IPS DF 4.7 (cell line): ENCODE measurements around the gene KREMEN1.
"Not testable (repeated sequence)": the region's sequence is repeated elsewhere in the genome, so short reads cannot be mapped to it uniquely, and the experiment has no call there.

Experiments
- DNase-seq: peaks from one replicate; pipeline ENCODE4 v3.0.0-alpha.2; 2013; ENCODE audit warnings: low spot score; ENCODE audit errors: extremely low read depth

The KREMEN1 gene, protein sequence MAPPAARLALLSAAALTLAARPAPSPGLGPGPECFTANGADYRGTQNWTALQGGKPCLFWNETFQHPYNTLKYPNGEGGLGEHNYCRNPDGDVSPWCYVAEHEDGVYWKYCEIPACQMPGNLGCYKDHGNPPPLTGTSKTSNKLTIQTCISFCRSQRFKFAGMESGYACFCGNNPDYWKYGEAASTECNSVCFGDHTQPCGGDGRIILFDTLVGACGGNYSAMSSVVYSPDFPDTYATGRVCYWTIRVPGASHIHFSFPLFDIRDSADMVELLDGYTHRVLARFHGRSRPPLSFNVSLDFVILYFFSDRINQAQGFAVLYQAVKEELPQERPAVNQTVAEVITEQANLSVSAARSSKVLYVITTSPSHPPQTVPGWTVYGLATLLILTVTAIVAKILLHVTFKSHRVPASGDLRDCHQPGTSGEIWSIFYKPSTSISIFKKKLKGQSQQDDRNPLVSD

DNA sequence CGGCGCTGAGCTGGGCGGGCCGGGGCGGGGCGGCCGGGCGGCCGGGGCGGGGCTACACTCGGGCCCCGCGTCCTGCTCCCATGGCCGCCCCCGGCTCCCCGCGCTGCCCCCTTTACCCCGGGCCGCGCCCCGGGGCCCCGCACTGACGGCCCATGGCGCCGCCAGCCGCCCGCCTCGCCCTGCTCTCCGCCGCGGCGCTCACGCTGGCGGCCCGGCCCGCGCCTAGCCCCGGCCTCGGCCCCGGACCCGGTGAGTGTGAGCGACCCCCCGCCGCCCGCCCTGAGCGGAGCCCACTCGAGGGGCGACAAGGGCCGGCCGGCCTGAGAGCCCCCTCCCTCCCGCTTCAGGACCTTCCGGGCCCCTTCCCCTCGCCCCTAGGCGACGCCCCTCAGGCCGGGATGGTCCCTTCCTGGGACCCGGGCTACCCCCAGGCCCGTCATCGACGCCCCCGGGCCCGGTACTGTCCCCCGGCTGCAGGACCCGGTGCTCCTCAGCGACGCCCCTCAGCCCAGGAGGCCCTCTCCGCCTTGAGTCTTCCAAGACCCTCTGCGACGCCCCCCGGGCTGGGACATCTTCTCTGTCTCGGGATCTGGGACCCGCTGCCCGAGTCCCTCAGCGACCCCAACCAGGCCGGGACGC lies at the start of gene KREMEN1:
Gene KREMEN1 (plus strand): TSS at position 57 of the 639 bp plus-strand sequence. CDS start 96 bp downstream, at position 153.
- DNase-seq = no peak

DNA sequence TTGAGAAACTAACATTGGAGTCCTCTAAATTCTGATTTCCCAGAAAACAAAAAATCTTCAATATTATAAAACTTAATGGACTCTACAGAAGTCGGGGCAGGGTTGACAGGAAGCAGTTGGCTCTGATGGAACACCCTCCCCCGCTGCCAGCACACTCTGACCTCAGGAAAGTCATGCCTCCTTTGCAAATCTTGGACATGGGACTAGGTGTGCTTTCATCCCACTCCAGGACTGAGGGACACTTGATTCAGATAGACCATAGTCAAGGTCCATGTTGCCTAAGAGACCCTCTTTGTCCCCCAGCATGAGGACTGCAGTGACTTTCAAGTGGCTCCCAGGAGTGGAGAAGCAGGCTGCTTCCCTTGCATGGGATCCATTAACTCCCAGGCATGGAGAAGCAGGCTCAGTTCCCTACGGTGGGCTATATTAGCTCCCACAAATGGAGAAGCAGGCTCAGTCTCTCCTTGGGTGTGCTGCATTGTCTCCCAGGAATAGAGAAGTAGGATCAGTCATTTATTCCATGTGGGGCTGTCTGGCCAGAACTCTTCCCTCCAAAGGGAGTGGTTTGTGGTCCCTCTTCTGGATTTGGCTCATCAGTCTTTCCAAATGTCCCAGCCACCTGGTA lies 49.6 kb upstream of the KREMEN1 start:
- DNase-seq = no peak

DNA sequence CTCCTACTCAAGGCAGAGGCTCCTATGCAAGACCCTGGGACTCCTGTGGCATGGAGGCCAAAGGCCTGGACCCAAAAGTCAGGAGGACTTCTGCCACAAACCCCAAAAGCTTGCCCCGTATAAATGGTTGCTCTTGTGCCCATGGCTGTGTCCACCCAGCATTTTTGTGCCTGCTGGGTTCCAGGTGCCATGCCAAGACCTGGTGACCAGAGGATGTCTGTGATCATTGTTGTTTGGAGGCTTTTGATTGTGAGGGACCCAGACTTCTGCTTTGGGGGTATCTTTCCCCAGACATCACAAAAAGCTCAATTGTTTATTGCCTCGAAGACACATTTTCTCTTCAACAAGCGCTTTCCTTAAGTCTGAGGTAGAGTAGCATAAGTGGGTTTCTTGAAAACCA lies 46.3 kb upstream of the KREMEN1 start:
- no peak for DNase-seq

DNA sequence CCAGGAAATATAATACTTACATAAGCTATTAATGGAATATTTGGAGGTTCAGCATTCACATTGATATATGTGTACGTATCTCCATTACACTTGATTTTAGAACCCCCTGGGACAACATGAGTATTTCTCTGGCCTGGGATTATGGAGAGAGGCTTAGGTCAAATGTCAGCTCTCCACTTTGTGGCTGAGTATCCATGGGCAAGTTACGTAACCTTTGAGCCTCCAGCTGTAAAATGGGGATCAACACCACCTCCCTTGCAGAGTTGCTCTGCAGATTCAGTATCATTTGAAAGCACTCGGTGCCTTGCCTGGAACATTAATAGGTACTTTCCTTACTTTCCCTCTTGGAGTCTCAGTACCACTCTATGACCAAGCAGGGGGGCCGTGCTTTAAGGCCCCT lies 44.4 kb upstream of the KREMEN1 start:
- no peak for DNase-seq

DNA sequence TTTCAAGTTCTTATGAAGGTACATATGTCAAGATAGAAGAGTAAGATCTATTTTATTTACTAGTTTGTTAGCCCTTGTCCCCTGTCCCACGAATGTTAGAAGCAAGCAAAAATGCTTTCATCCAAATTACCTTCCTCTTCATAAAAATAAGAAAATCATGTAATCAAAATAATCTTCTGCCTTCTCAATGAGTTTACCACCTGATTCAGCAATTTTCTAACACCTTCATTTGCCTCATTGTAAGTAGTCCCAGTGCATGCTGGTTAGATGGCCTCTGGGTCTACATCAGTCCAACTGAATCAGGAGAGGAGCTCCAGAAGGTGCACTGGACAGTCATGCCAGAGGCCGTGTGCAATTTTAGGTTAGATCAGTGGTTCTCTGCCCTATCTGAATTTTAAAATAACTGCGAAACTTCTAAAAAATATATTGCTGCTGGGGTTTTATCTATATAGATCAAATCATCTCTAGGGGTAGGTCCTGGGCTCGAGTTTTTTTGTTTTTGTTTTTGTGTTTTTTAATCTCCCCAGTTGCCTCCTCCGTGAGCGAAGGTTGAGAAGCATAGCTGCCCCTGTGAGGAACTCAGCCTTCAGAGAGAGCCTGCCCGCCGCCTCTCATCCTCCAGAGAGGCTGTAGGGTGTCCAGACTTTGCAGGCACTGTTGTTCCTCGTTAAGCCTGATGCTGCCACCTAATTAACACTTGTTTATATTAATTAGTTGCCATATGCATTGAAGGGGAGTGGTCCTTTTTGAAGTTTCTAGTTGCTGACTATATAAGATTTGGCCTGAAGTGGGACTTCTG lies 43.4 kb upstream of the KREMEN1 start:
- DNase-seq = no peak

DNA sequence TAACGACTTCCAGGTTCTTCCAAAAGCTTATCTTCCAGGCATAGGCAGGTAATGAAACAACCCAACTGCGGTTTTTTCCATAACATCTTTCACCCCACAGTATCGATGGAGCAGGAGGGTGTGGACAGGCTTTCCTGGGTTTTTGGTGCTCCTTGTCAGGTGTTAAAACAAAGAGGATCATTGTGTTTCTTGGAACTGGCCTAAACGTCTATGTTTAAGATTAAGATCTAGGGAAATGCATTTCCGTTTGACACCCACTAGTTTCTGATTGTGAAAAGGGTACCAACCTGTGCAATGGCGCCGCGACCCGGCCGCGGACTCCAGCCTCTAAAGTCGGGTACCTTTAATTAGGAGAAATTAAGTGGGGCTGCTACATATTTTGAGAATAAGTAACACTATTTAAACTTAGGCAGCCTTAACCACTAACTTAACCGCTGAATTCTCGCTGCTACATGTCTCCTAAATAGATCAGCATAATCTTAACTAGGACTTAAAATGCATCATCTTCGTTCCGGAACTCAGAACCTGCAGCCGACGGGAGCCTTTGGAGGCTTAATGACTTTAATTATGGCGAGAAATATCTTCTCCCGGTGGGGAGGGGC lies 42.7 kb upstream of the KREMEN1 start:
- DNase-seq = no peak

DNA sequence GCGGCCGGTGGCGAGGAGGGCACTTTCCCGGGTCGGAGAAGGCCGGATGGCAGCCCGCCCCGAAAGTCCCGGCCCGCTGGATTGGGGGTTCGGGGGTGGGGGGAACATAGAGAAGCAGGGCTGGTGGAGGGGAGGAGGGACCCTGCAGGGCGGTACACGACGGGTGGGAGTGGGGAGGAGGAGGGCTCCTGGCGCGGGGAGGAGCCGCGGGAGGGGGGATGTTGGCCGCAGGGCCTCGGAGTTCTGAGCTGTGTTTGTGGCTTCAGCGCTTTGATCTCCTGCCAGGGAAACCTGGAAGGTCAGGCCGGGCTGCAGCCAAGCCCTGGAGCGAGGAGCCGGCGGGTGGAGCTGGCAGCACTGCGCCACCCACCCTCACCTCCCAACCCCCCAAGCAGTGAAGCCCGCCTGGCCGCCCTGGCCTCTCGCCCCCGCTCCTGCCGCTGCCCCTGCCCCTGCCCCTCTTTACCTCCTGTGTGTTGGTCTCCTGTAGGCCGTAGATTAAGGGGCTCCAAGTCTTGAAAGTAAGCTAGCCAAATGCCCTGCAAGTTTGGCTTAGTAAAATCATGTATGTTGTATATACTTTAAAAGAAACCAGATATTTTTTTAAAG lies 42.1 kb upstream of the KREMEN1 start:
- no peak for DNase-seq

DNA sequence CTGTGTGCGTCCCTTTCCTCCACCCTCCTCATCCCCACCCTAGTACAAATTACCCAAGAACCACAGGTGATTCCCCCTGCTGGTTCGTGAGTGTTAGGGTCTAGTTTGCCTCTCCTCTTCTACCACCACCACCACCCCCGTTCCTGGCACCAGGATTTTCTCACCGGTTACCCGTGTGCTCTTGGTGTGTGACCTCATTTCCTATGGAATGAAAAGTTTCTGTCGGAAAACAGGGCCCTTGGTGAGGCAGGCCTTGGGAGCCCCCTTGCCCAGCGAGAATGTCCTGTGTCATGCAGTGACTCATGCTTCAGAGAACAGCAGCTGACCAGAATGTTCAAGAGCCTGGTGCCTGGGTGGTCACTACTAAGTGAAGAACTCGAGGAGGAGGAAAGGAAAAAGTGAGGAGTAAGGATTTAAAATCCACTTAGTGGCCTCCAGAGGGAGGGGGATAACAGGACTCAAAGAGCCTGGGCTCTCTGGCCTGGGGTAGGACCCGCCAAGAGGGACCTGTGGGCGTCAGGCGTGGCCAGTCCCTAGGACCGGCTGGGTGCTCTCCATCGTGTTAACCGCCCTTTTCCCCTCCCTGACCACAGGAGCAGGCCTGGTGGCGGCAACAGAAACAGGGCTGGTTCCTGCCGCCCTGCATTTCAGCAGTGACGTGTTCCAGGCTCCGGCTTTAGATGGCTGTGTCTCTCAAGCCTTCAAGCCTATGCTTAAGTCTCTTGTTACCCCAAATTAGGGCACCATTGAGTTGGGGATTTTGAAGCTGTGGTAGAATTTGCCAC lies 41.4 kb upstream of the KREMEN1 start:
- no peak for DNase-seq

DNA sequence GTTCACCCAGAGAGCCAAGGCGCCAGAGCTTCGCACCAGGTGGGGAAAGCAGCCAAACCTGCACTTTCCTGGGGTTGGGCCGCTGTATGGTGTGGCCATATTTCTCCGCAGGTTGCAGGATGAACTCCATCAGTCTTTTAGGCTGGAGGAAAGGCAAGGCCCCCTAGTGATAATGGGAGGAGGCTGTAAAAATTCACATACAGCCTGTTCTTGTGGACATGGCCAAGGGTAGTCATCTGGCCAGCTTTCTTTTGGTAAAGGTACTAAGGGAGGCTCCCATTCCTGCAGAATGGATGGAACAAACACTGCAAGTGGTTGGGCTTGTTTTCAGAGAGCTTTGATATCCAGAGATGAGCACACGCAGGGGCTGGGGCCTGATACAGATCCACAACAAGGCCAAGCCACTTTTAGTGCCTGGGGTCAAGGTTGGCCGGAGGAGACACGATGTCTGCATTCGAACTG lies 40.8 kb upstream of the KREMEN1 start:
- no peak for DNase-seq

DNA sequence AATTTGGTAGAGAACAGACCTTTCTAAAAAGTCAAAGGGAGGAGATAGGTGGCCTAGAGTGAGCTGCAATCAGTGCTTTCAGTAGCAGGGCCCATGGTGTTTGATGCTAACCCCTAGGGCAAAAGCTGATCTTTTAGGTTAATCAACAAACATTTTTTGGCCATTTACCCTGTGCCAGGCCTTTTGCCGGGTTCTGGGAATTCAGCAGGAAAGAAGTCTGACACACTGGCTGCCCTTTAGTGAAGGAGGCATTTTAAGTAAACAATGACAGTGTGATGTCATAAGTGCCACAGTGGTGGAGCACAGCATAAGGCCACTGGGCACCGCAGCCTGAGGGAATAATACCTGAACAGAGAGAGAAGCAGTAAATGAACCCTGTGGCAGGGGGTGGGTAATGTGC lies 40.3 kb upstream of the KREMEN1 start:
- DNase-seq = no peak

DNA sequence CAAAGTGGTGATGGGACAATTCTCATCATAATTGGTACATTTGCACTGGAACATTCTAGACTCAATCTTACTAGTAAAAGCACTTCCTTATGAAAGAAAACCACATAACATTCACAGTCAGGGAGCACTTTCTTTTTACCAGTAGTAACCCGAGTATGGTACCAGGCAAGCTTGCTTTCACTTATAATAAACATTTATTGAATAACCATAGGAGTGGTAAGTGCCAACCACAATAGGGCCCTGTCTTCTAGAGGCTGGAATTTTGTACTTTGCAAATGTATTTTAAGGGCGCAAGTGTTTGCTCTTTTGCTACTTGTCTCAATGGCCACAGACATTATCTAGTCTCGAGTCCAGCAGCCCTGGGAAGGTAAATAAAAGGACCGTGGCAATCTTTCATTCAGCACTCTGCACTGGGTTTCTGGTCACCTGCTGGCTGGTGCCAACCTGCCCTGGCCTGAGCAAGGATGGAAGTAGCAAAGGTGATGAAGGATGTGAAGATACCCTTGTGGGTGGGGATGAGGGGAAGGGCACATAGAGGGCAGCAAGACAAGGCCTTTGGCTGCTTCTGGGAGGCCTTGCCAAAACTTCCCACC lies 35.4 kb upstream of the KREMEN1 start:
- DNase-seq = no peak

DNA sequence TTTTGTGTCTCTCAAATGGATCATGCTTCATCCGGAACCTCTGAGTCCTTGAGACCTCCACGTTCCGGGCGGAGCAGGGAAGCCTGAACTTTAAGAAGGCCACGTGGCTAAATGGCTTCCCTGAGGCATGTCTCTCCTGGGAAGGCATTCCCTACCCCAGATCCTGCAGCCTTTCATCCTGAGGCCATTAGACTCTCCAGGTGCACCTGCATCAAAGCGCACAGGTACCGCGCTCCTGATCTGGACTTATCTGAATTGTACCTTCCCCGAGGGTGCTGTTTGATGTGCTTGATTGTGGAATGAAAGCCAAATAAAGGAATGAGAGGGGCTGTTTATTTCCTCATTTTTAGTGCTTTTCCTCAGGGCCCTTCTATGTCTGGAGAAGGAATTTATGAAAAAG lies 33.7 kb upstream of the KREMEN1 start:
- no peak for DNase-seq

DNA sequence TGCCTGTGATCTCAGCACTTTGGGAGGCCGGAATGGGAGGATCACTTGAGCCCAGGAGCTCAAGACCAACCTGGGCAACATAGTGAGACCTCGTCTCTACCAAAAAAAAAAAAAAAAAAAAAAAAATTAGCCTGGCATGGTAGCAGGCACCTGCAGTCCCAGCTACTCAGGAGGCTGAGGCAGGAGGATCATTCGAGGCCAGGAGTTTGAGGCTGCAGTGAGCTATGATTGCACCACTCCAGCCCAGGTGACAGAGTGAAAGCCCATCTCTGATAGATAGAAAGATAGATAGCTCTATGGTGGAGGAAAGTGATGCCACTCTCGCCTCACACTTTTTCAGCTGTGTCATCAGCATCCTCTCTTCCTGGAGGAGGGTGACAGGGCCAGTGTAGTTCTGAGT lies 33.2 kb upstream of the KREMEN1 start:
- not testable (repeated sequence) for DNase-seq

DNA sequence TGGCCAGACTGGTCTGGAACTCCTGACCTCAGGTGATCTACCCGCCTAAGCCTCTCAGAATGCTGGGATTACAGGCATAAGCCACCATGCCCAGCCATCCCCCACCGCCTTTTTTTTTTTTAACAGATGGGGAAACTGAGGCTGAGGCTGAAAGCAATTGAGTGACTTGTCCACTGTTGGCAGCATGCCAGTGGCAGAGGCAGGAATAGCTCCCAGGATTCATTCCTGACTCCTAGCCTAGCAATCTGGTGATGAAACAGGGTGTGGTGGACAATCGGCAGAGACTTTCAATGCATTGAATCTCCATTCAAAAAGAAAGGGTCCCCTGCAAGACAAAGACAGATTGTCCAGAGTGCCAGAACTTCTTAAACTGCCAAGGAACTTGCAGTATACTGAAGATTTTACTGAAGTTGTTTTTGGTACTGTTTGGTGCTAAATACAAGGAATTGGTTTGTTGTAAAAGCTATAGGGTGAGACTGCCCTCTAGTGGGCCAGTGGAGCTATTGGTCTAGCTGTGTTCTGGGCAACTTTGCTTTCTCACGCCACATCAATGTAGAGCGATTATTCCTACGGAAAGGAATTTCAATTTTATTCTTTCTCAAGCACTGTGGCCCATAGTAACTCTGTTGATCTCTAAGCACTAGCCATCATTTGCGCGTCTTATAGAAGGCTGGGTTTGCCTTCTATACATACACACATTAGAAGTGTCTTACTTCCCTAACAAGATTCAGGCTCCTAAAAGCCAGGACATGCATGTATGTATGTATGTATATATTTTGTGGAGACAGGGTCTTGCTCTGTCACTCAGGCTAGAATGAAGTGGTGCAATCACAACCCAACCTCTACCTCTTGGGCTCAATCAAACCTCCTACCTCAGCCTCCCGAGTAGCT lies 32.2 kb upstream of the KREMEN1 start:
- DNase-seq = peak; percentile 66

DNA sequence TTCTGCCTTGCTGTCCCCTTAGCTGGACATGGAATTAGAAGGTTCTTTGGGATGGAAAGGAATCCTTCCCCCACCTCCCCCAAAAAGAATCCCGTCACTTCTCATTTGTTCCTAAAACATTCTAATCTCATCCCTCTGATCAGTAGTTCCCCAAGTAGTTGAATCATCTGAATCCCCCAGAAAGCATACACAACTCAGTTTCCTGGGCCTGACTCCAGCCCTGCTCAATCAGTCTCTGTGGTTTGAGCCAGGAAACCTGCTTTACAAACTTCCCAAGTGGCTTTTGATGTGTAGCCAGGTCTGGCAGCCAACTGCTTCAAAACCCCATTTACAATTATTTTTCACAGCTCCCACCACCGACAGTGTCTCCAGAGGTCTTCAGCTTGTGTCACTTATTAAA lies 31.4 kb upstream of the KREMEN1 start:
- DNase-seq = no peak

DNA sequence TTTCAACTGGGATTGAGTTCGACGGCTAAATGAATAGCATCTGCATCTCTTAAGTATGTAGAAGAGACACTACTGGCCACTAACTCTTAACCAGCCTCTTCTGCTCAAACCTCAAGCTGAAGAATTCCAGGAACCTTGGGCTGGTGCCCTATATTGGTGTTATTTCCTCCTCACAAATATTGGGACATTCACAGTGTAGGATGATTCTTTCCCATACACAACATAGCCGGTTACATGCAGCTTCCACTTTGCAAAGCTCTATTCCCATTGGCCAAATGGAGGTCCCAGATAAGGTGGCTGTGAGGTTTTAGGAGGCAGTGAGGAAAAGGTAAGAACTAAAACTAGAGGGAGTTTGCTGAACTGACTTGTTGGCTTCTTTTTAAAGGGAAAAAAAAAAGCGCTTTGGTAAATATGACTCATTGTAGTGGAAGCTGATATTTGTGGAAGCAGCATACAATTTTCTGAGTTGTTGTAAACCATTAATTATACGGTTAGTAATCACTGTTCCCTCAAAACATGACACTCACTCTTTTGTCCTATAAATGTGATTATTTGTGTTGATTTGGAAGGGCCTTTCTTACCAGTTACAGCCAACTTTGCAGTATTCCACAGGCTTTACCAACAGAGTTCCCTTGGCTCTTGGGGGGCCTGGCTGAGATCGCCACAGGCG lies 28.8 kb upstream of the KREMEN1 start:
- no peak for DNase-seq

DNA sequence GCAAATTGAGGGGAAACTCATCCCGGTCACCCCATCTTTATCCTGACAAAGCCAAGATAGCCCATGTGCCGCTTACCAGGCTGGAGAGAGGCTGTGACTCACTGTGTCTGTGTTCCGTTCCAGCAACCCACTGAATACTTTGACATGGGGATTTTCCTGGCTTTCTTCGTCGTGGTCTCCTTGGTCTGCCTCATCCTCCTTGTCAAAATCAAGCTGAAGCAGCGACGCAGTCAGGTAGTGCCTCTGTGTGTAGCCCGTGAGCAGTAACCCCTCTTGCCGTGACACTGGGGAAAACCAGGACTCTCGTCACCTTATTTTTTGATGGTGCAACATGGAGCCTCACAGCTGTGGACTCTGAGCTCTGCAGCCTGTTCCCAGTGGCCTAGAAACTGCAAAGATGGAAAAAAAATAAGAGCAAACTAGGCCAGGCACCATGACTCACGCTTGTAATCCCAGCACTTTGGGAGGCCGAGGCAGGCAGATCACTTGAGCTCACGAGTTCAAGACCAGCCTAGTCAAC lies 28.1 kb upstream of the KREMEN1 start:
- DNase-seq = no peak
